ENCODE data around the gene SGF29. TPM values are rescaled to one million over a fixed set of nuclear protein-coding genes. Genes with fewer than 3 reads are reported as not detected.
"Not testable (repeated sequence)": the region's sequence is repeated elsewhere in the genome, so short reads cannot be mapped to it uniquely, and the experiment has no call there.

Gene SGF29
- total RNA-seq, 1 donor from 2014 or later = 38.0 TPM

- no peaks in the 10 kb centered on the region for H3K27me3 Mint-ChIP-seq (ENCODE audit: low read depth)
- no peak overlapping the region for H3K4me3 Mint-ChIP-seq (ENCODE audit: low read depth)
- no peaks in the 10 kb centered on the region for H3K4me1 Mint-ChIP-seq (ENCODE audit: low read depth)
- peaks cover 33% of the 10 kb centered on the region for H3K36me3 Mint-ChIP-seq (ENCODE audit: low read depth)
- H3K9me3 Mint-ChIP-seq = no peaks in the 10 kb centered on the region
- H3K27ac Mint-ChIP-seq = no peak overlapping the region
- DNase-seq (ENCODE audit: low spot score) = no peak
- intact Hi-C loops (cut with micrococcal nuclease) = no loop called here
Observed at GRCh38 chr16:28580726-28581315, 27.1 kb downstream of the SGF29 start.

- Mint-ChIP-seq H3K4me1 (ENCODE audit: low read depth) (no peaks in the 10 kb centered on the region), H3K27ac (no peak overlapping the region), H3K9me3 (no peaks in the 10 kb centered on the region), H3K4me3 (ENCODE audit: low read depth) (no peak overlapping the region), H3K27me3 (ENCODE audit: low read depth) (no peaks in the 10 kb centered on the region), H3K36me3 (ENCODE audit: low read depth) (peaks cover 52% of the 10 kb centered on the region)
- no peak for DNase-seq (ENCODE audit: low spot score)
- intact Hi-C loops (cut with micrococcal nuclease) = no loop called here
Observed at GRCh38 chr16:28585674-28586073, 32.0 kb downstream of the SGF29 start.

GRCh38 chr16:28586466-28586865, 32.7 kb downstream of the SGF29 start:
- DNase-seq (ENCODE audit: low spot score) = no peak
- H3K9me3 Mint-ChIP-seq = no peaks in the 10 kb centered on the region
- no peaks in the 10 kb centered on the region for H3K4me1 Mint-ChIP-seq (ENCODE audit: low read depth)
- peaks cover 54% of the 10 kb centered on the region for H3K36me3 Mint-ChIP-seq (ENCODE audit: low read depth)
- H3K27ac Mint-ChIP-seq = no peak overlapping the region
- H3K4me3 Mint-ChIP-seq (ENCODE audit: low read depth) = no peak overlapping the region
- intact Hi-C loops (cut with micrococcal nuclease) = no loop called here
- H3K27me3 Mint-ChIP-seq (ENCODE audit: low read depth) = no peaks in the 10 kb centered on the region

- peaks cover 52% of the 10 kb centered on the region for H3K36me3 Mint-ChIP-seq (ENCODE audit: low read depth)
- no peak overlapping the region for H3K4me3 Mint-ChIP-seq (ENCODE audit: low read depth)
- no peaks in the 10 kb centered on the region for H3K27me3 Mint-ChIP-seq (ENCODE audit: low read depth)
- H3K27ac Mint-ChIP-seq = no peak overlapping the region
- no peaks in the 10 kb centered on the region for H3K9me3 Mint-ChIP-seq
- intact Hi-C loops (cut with micrococcal nuclease) = no loop called here
- DNase-seq (ENCODE audit: low spot score) = no peak
- no peaks in the 10 kb centered on the region for H3K4me1 Mint-ChIP-seq (ENCODE audit: low read depth)
Observed at GRCh38 chr16:28587386-28587785, 33.7 kb downstream of the SGF29 start.

- H3K4me1 Mint-ChIP-seq (ENCODE audit: low read depth) = no peaks in the 10 kb centered on the region
- intact Hi-C loops (cut with micrococcal nuclease) = no loop called here
- DNase-seq (ENCODE audit: low spot score) = no peak
- H3K27ac Mint-ChIP-seq = no peak overlapping the region
- H3K9me3 Mint-ChIP-seq = no peaks in the 10 kb centered on the region
- H3K4me3 Mint-ChIP-seq (ENCODE audit: low read depth) = no peak overlapping the region
- peaks cover 41% of the 10 kb centered on the region for H3K36me3 Mint-ChIP-seq (ENCODE audit: low read depth)
- H3K27me3 Mint-ChIP-seq (ENCODE audit: low read depth) = no peaks in the 10 kb centered on the region
Observed at GRCh38 chr16:28589069-28589468, 35.3 kb downstream of the SGF29 start.

GRCh38 chr16:28589930-28590329, 36.2 kb downstream of the SGF29 start:
- no peaks in the 10 kb centered on the region for H3K4me1 Mint-ChIP-seq (ENCODE audit: low read depth)
- no peaks in the 10 kb centered on the region for H3K9me3 Mint-ChIP-seq
- no peak overlapping the region for H3K27ac Mint-ChIP-seq
- intact Hi-C loops (cut with micrococcal nuclease) = no loop called here
- no peak overlapping the region for H3K4me3 Mint-ChIP-seq (ENCODE audit: low read depth)
- no peak for DNase-seq (ENCODE audit: low spot score)
- H3K27me3 Mint-ChIP-seq (ENCODE audit: low read depth) = no peaks in the 10 kb centered on the region
- peaks cover 38% of the 10 kb centered on the region for H3K36me3 Mint-ChIP-seq (ENCODE audit: low read depth)

GRCh38 chr16:28590384-28591340, 36.9 kb downstream of the SGF29 start:
- H3K9me3 Mint-ChIP-seq = no peaks in the 10 kb centered on the region
- no peak overlapping the region for H3K27ac Mint-ChIP-seq
- no peak overlapping the region for H3K4me3 Mint-ChIP-seq (ENCODE audit: low read depth)
- H3K36me3 Mint-ChIP-seq (ENCODE audit: low read depth) = peaks cover 33% of the 10 kb centered on the region
- no peaks in the 10 kb centered on the region for H3K27me3 Mint-ChIP-seq (ENCODE audit: low read depth)
- intact Hi-C loops (cut with micrococcal nuclease) = no loop called here
- H3K4me1 Mint-ChIP-seq (ENCODE audit: low read depth) = no peaks in the 10 kb centered on the region
- no peak for DNase-seq (ENCODE audit: low spot score)

GRCh38 chr16:28591355-28591754, 37.6 kb downstream of the SGF29 start:
- no peak overlapping the region for H3K4me3 Mint-ChIP-seq (ENCODE audit: low read depth)
- intact Hi-C loops (cut with micrococcal nuclease) = no loop called here
- peaks cover 33% of the 10 kb centered on the region for H3K36me3 Mint-ChIP-seq (ENCODE audit: low read depth)
- DNase-seq (ENCODE audit: low spot score) = no peak
- no peaks in the 10 kb centered on the region for H3K9me3 Mint-ChIP-seq
- no peaks in the 10 kb centered on the region for H3K4me1 Mint-ChIP-seq (ENCODE audit: low read depth)
- H3K27ac Mint-ChIP-seq = no peak overlapping the region
- no peaks in the 10 kb centered on the region for H3K27me3 Mint-ChIP-seq (ENCODE audit: low read depth)

- peaks cover 26% of the 10 kb centered on the region for H3K36me3 Mint-ChIP-seq (ENCODE audit: low read depth)
- H3K4me1 Mint-ChIP-seq (ENCODE audit: low read depth) = no peaks in the 10 kb centered on the region
- DNase-seq (ENCODE audit: low spot score) = no peak
- intact Hi-C loops (cut with micrococcal nuclease) = no loop called here
- H3K27ac Mint-ChIP-seq = no peak overlapping the region
- no peaks in the 10 kb centered on the region for H3K27me3 Mint-ChIP-seq (ENCODE audit: low read depth)
- no peaks in the 10 kb centered on the region for H3K9me3 Mint-ChIP-seq
- no peak overlapping the region for H3K4me3 Mint-ChIP-seq (ENCODE audit: low read depth)
Observed at GRCh38 chr16:28592511-28592910, 38.8 kb downstream of the SGF29 start.

GRCh38 chr16:28592979-28593553, 39.3 kb downstream of the SGF29 start:
- H3K27ac Mint-ChIP-seq = no peak overlapping the region
- intact Hi-C loops (cut with micrococcal nuclease) = no loop called here
- H3K27me3 Mint-ChIP-seq (ENCODE audit: low read depth) = no peaks in the 10 kb centered on the region
- no peaks in the 10 kb centered on the region for H3K4me1 Mint-ChIP-seq (ENCODE audit: low read depth)
- H3K4me3 Mint-ChIP-seq (ENCODE audit: low read depth) = no peak overlapping the region
- H3K36me3 Mint-ChIP-seq (ENCODE audit: low read depth) = peaks cover 26% of the 10 kb centered on the region
- no peak for DNase-seq (ENCODE audit: low spot score)
- H3K9me3 Mint-ChIP-seq = no peaks in the 10 kb centered on the region

GRCh38 chr16:28595451-28595850, 41.7 kb downstream of the SGF29 start:
- intact Hi-C loops (cut with micrococcal nuclease); H3K27ac Mint-ChIP-seq; H3K27me3 Mint-ChIP-seq (ENCODE audit: low read depth); H3K9me3 Mint-ChIP-seq; H3K4me1 Mint-ChIP-seq (ENCODE audit: low read depth); H3K4me3 Mint-ChIP-seq (ENCODE audit: low read depth); DNase-seq (ENCODE audit: low spot score): not testable (repeated sequence)
- H3K36me3 Mint-ChIP-seq (ENCODE audit: low read depth) = peaks cover 14% of the 10 kb centered on the region

GRCh38 chr16:28596115-28596630, 42.5 kb downstream of the SGF29 start:
- intact Hi-C loops (cut with micrococcal nuclease) = no loop called here
- H3K27me3 Mint-ChIP-seq (ENCODE audit: low read depth) = no peaks in the 10 kb centered on the region
- H3K9me3 Mint-ChIP-seq = no peaks in the 10 kb centered on the region
- DNase-seq (ENCODE audit: low spot score) = no peak
- no peak overlapping the region for H3K27ac Mint-ChIP-seq
- H3K4me3 Mint-ChIP-seq (ENCODE audit: low read depth) = no peak overlapping the region
- H3K36me3 Mint-ChIP-seq (ENCODE audit: low read depth) = peaks cover 10% of the 10 kb centered on the region
- H3K4me1 Mint-ChIP-seq (ENCODE audit: low read depth) = no peaks in the 10 kb centered on the region
